ENCODE data around the gene KDM6B.
A peak's percentile ranks its signal among the peaks of the same experiment; 100 is the strongest.

The KDM6B gene

DNA sequence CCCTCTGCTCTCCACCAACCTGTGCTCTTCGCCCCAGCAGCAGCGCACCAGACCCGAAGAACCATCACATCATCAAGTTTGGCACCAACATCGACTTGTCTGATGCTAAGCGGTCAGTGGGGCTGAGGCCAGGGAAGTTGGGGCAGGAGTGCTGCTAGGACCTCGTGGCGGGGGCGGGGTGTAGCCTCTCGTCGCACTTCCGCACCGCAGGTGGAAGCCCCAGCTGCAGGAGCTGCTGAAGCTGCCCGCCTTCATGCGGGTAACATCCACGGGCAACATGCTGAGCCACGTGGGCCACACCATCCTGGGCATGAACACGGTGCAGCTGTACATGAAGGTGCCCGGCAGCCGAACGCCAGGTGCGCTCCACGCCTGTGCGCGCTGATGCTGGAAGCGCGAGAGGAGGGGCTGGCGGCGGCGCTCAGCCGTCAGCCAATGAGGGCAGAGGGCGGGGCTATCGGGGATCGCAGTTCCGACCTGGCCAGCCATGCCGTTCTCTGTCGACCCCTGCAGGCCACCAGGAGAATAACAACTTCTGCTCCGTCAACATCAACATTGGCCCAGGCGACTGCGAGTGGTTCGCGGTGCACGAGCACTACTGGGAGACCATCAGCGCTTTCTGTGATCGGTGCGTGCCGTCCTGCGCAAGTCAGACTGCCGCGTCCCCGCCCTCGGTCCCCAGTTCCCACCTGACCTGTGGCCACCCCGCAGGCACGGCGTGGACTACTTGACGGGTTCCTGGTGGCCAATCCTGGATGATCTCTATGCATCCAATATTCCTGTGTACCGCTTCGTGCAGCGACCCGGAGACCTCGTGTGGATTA is 17.6 kb downstream of the KDM6B start:
- Histone ChIP-seq H3K9me3 (ENCODE audit: control insufficient read depth, insufficient read depth, low read depth, low read length) (no peaks in the 10 kb centered on the region), H3K4me1 (ENCODE audit: control insufficient read depth, insufficient read depth, low read length) (peaks cover 5% of the 10 kb centered on the region; the same call in 1 of the 2 replicates), H3K4me3 (ENCODE audit: low read depth, low read length) (no peak overlapping the region), H3K36me3 (ENCODE audit: control insufficient read depth in 2 of 2, insufficient read depth in 1 of 2, low read length in 2 of 2) (peaks cover 16 to 68% of the 10 kb centered on the region in 2 experiments), H3K27ac (ENCODE audit: extremely low read depth, low read depth, low read length) (no peak overlapping the region)
- ChIA-PET CTCF (interaction anchor here (0.6 to 2.8 kb wide), 10 partner anchors 9 to 108 kb away, joined by 3 to 17 read pairs (median 7); partner anchors contain the start of gene KDM6B), POLR2A (no interaction called here)
- TF ChIP-seq ZNF596 (tag by site-specific recombination; IDR thresholded peaks at IDR 0.05), result no peak
- no peak for TF ChIP-seq KLF1 (tag by site-specific recombination; IDR thresholded peaks at IDR 0.05)
- 0 out of 2 replicates have a peak, but pooled peaks have one; percentile 70 for TF ChIP-seq HOXC10 (CRISPR knock-in tag; IDR thresholded peaks at IDR 0.05)
- no peak for TF ChIP-seq ZEB2 (tag by site-specific recombination; IDR thresholded peaks at IDR 0.05)
- no peak for TF ChIP-seq KLF16 (tag by site-specific recombination; IDR thresholded peaks at IDR 0.05)
- TF ChIP-seq ZNF654 (tag by site-specific recombination; IDR thresholded peaks at IDR 0.05; ENCODE audit: low read depth), result peak; percentile 31; the same call in 1 of the 2 replicates
- no peak for TF ChIP-seq ZNF366 (tag by site-specific recombination; conservative IDR thresholded peaks at IDR 0.05)
- TF ChIP-seq CTCF (tag by site-specific recombination; IDR thresholded peaks at IDR 0.05), result peak; percentile 53
- no peak for TF ChIP-seq PBX3 (CRISPR knock-in tag; IDR thresholded peaks at IDR 0.05)
- TF ChIP-seq ZNF548 (tag by site-specific recombination; IDR thresholded peaks at IDR 0.05), result no peak
- no peak for TF ChIP-seq ZNF629 (tag by site-specific recombination; IDR thresholded peaks at IDR 0.05)
- 0 out of 2 replicates have a peak, but pooled peaks have one; percentile 10 for TF ChIP-seq ZNF169 (tag by site-specific recombination; IDR thresholded peaks at IDR 0.05)
- TF ChIP-seq ZNF529 (tag by site-specific recombination; IDR thresholded peaks at IDR 0.05; ENCODE audit: insufficient replicate concordance), result no peak
- TF ChIP-seq, protein P1, sequence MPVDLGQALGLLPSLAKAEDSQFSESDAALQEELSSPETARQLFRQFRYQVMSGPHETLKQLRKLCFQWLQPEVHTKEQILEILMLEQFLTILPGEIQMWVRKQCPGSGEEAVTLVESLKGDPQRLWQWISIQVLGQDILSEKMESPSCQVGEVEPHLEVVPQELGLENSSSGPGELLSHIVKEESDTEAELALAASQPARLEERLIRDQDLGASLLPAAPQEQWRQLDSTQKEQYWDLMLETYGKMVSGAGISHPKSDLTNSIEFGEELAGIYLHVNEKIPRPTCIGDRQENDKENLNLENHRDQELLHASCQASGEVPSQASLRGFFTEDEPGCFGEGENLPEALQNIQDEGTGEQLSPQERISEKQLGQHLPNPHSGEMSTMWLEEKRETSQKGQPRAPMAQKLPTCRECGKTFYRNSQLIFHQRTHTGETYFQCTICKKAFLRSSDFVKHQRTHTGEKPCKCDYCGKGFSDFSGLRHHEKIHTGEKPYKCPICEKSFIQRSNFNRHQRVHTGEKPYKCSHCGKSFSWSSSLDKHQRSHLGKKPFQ (tag by site-specific recombination; IDR thresholded peaks at IDR 0.05), result 0 out of 2 replicates have a peak, but pooled peaks have one; percentile 16
- TF ChIP-seq SETDB1 (IDR thresholded peaks at IDR 0.05; ENCODE audit: insufficient read length, low read length), result no peak
- no peak for TF ChIP-seq ZNF626 (tag by site-specific recombination; IDR thresholded peaks at IDR 0.05)
- peak; percentile 42; the same call in 1 of the 2 replicates for TF ChIP-seq SP3 (tag by site-specific recombination; IDR thresholded peaks at IDR 0.05)
- 0 out of 2 replicates have a peak, but pooled peaks have one; percentile 11 for TF ChIP-seq SP7 (tag by site-specific recombination; IDR thresholded peaks at IDR 0.05)
- peak; percentile 20; the same call in 1 of the 2 replicates for TF ChIP-seq KLF10 (tag by site-specific recombination; IDR thresholded peaks at IDR 0.05)
- no peak for TF ChIP-seq ZBTB48 (tag by site-specific recombination; IDR thresholded peaks at IDR 0.05)
- peak; percentile 94 for TF ChIP-seq ZBTB17 (tag by site-specific recombination; IDR thresholded peaks at IDR 0.05)
- TF ChIP-seq ZNF335 (tag by site-specific recombination; conservative IDR thresholded peaks at IDR 0.05), result peak; percentile 28; the same call in 1 of the 2 replicates
- TF ChIP-seq ZNF221 (tag by site-specific recombination; IDR thresholded peaks at IDR 0.05; ENCODE audit: borderline replicate concordance), result no peak
- no peak for TF ChIP-seq ZSCAN4 (tag by site-specific recombination; IDR thresholded peaks at IDR 0.05)
- TF ChIP-seq TCF7L2 (IDR thresholded peaks at IDR 0.05; ENCODE audit: borderline replicate concordance, low read depth, low read length), result no peak
- 0 out of 2 replicates have a peak, but pooled peaks have one; percentile 19 for TF ChIP-seq ZNF660 (tag by site-specific recombination; IDR thresholded peaks at IDR 0.05)
- TF ChIP-seq, protein P2, sequence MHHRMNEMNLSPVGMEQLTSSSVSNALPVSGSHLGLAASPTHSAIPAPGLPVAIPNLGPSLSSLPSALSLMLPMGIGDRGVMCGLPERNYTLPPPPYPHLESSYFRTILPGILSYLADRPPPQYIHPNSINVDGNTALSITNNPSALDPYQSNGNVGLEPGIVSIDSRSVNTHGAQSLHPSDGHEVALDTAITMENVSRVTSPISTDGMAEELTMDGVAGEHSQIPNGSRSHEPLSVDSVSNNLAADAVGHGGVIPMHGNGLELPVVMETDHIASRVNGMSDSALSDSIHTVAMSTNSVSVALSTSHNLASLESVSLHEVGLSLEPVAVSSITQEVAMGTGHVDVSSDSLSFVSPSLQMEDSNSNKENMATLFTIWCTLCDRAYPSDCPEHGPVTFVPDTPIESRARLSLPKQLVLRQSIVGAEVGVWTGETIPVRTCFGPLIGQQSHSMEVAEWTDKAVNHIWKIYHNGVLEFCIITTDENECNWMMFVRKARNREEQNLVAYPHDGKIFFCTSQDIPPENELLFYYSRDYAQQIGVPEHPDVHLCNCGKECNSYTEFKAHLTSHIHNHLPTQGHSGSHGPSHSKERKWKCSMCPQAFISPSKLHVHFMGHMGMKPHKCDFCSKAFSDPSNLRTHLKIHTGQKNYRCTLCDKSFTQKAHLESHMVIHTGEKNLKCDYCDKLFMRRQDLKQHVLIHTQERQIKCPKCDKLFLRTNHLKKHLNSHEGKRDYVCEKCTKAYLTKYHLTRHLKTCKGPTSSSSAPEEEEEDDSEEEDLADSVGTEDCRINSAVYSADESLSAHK (tag by site-specific recombination; IDR thresholded peaks at IDR 0.05), result no peak
- TF ChIP-seq ZBTB26 (tag by site-specific recombination; optimal IDR thresholded peaks at IDR 0.05), result peak; percentile 46
